Measurements from ENCODE around the gene ASNSD1. TPM values are rescaled to one million over a fixed set of nuclear protein-coding genes. Genes with fewer than 3 reads are reported as not detected.

ASNSD1 gene
- polyA plus RNA-seq, 1 of the 3 experiments (the other 2 are of a cell fraction): 15.5 TPM

DNA sequence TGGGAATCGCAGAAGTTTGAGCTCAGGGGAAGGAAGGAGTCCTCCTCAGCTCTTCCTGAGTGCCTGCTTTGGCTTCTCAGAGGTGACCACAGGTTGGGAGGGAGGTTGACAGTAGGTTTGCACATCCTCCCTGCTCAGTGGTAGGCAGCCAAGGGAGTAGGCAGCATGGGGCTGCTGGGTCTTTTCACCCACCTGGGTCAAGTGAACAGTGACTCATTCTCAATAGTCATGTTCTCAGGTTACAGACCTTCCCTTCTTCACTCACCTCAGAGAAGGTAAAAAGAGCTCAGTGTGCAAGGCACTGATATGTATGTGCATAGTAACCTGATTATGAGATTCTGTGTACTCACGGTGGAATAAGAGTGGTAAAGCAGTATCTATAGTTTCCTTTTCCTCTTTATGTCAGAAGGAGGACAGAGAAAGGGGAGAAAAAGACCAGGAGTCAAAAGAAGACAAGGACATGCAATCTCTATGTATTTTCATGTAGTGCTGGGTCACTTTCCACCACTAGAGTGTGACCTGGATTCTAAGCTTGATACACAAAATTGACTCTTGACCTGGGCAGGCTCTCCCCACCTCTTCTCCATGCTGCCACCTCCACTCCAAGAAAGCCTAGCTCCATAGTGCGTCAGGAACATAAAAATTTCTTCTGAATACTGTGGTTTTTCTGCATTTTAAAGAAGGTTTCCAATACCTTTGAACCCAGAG is 36.5 kb upstream of the ASNSD1 start:
- Histone ChIP-seq H3K79me2 (ENCODE audit: insufficient read depth) (no peaks in the 10 kb centered on the region), H3K4me2 (no peak overlapping the region), H3K27me3 (ENCODE audit: insufficient read depth) (no peaks in the 10 kb centered on the region), H2AFZ (ENCODE audit: low read depth) (no peak overlapping the region), H3K27ac (ENCODE audit: low read depth in 2 of 2, low read length in 1 of 2) (no peak overlapping the region), H3K9me2 (no peaks in the 10 kb centered on the region), H3K4me3 (ENCODE audit: low read depth in 2 of 2, low read length in 1 of 2) (no peak overlapping the region), H3K4me1 (ENCODE audit: control insufficient read depth in 1 of 2, insufficient read depth in 2 of 2, low read depth in 1 of 2, low read length in 1 of 2) (0 out of 4 replicates have a peak, but pooled peaks cover 0 to 4% of the 10 kb centered on the region in 2 experiments), H3K9ac (no peak overlapping the region), H3K9me3 (no peaks in the 10 kb centered on the region), H4K20me1 (ENCODE audit: insufficient read depth) (no peaks in the 10 kb centered on the region), H3K36me3 (replicated peaks in 1 of 2; ENCODE audit: control insufficient read depth in 1 of 2, insufficient read depth in 2 of 2, low read length in 1 of 2) (no peaks in the 10 kb centered on the region), H3F3A (replicated peaks; ENCODE audit: insufficient read depth) (no peaks in the 10 kb centered on the region)
- DNase-seq: no peak
- TF ChIP-seq SIN3A (IDR thresholded peaks at IDR 0.05; ENCODE audit: borderline replicate concordance, low read depth, low read length) (no peak), FOSL2 (IDR thresholded peaks at IDR 0.05; ENCODE audit: borderline replicate concordance, low read depth) (no peak), GATA2 (CRISPR knock-in tag; IDR thresholded peaks at IDR 0.05) (no peak), MEF2A (IDR thresholded peaks at IDR 0.05; ENCODE audit: borderline replicate concordance, low read depth) (no peak), POLR2AphosphoS5 (IDR thresholded peaks at IDR 0.05; ENCODE audit: low read depth, low read length) (no peak), ELF1 (IDR thresholded peaks at IDR 0.05) (no peak), YY1 (IDR thresholded peaks at IDR 0.05; ENCODE audit: low read depth) (no peak), RXRA (IDR thresholded peaks at IDR 0.05; ENCODE audit: borderline replicate concordance, low read depth) (no peak), RFX5 (IDR thresholded peaks at IDR 0.05; ENCODE audit: low read length) (no peak), USF2 (IDR thresholded peaks at IDR 0.05; ENCODE audit: borderline replicate concordance, low read depth, low read length) (no peak), TAF1 (IDR thresholded peaks at IDR 0.05; ENCODE audit: borderline replicate concordance, low read depth, low read length) (no peak), RAD21 (IDR thresholded peaks at IDR 0.05; ENCODE audit: low read length) (no peak), GABPA (IDR thresholded peaks at IDR 0.05; ENCODE audit: low read depth) (no peak), ZBTB33 (IDR thresholded peaks at IDR 0.05; ENCODE audit: borderline replicate concordance, low read depth) (no peak), TEAD4 (IDR thresholded peaks at IDR 0.05; ENCODE audit: borderline replicate concordance, insufficient read depth) (no peak), MXI1 (IDR thresholded peaks at IDR 0.05; ENCODE audit: low read depth, low read length) (no peak), CHD2 (IDR thresholded peaks at IDR 0.05; ENCODE audit: low read length, partially characterized antibody) (no peak)
- TF ChIP-seq, protein P1, sequence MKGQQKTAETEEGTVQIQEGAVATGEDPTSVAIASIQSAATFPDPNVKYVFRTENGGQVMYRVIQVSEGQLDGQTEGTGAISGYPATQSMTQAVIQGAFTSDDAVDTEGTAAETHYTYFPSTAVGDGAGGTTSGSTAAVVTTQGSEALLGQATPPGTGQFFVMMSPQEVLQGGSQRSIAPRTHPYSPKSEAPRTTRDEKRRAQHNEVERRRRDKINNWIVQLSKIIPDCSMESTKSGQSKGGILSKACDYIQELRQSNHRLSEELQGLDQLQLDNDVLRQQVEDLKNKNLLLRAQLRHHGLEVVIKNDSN (IDR thresholded peaks at IDR 0.05; ENCODE audit: borderline replicate concordance, low read depth): no peak
- TF ChIP-seq, protein P2, sequence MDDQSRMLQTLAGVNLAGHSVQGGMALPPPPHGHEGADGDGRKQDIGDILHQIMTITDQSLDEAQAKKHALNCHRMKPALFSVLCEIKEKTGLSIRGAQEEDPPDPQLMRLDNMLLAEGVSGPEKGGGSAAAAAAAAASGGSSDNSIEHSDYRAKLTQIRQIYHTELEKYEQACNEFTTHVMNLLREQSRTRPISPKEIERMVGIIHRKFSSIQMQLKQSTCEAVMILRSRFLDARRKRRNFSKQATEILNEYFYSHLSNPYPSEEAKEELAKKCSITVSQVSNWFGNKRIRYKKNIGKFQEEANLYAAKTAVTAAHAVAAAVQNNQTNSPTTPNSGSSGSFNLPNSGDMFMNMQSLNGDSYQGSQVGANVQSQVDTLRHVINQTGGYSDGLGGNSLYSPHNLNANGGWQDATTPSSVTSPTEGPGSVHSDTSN (IDR thresholded peaks at IDR 0.05): no peak
- 74% methylated on average over 3 of the region's 3 CpGs for WGBS (ENCODE audit: low lambda C conversion rate)
- CTCF ChIA-PET: interaction anchor here (1.4 kb wide), 1 partner anchor 36 kb away, joined by 3 read pairs; the partner anchor contains the start of gene ASNSD1
- POLR2A ChIA-PET: no interaction called here
